ENCODE data around the gene PUSL1.

DNA sequence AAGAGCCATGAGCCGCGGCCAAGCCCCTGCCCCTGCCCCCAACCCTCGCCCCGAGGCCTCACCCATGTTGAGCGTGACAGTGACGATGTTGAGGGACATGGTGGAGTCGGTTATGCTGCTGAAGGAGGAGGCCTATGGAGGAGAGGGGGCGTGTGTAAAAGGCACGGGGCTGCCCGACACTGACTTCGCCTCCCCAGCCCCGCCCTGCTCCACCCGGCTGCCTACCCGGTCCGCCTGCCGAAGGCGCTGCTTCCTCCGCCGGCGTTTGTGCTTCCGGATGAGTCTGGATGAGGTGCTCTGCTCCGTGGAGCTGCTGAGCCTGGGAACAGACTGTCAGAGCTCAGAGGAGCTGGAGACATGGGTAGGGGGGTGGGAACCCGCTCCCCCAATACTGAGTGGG, 31.8 kb downstream of the PUSL1 start:
- TF ChIP-seq, protein P1, sequence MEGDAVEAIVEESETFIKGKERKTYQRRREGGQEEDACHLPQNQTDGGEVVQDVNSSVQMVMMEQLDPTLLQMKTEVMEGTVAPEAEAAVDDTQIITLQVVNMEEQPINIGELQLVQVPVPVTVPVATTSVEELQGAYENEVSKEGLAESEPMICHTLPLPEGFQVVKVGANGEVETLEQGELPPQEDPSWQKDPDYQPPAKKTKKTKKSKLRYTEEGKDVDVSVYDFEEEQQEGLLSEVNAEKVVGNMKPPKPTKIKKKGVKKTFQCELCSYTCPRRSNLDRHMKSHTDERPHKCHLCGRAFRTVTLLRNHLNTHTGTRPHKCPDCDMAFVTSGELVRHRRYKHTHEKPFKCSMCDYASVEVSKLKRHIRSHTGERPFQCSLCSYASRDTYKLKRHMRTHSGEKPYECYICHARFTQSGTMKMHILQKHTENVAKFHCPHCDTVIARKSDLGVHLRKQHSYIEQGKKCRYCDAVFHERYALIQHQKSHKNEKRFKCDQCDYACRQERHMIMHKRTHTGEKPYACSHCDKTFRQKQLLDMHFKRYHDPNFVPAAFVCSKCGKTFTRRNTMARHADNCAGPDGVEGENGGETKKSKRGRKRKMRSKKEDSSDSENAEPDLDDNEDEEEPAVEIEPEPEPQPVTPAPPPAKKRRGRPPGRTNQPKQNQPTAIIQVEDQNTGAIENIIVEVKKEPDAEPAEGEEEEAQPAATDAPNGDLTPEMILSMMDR (conservative IDR thresholded peaks at IDR 0.05; ENCODE audit: low read depth, low read length) = no peak
- no peak for TF ChIP-seq RAD21 (IDR thresholded peaks at IDR 0.05; ENCODE audit: low read length)
- TF ChIP-seq NFE2L2 (IDR thresholded peaks at IDR 0.05; ENCODE audit: low read depth, low read length) = no peak
- no peak for TF ChIP-seq POLR2A (IDR thresholded peaks at IDR 0.05; ENCODE audit: low read depth, low read length)
- TF ChIP-seq, protein P2, sequence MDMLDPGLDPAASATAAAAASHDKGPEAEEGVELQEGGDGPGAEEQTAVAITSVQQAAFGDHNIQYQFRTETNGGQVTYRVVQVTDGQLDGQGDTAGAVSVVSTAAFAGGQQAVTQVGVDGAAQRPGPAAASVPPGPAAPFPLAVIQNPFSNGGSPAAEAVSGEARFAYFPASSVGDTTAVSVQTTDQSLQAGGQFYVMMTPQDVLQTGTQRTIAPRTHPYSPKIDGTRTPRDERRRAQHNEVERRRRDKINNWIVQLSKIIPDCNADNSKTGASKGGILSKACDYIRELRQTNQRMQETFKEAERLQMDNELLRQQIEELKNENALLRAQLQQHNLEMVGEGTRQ (IDR thresholded peaks at IDR 0.05; ENCODE audit: low read depth, low read length) = no peak
- no peak for TF ChIP-seq CEBPB (IDR thresholded peaks at IDR 0.05; ENCODE audit: low read depth, low read length)
- TF ChIP-seq FOS (IDR thresholded peaks at IDR 0.05; ENCODE audit: low read depth, low read length) = no peak
- TF ChIP-seq, protein P3, sequence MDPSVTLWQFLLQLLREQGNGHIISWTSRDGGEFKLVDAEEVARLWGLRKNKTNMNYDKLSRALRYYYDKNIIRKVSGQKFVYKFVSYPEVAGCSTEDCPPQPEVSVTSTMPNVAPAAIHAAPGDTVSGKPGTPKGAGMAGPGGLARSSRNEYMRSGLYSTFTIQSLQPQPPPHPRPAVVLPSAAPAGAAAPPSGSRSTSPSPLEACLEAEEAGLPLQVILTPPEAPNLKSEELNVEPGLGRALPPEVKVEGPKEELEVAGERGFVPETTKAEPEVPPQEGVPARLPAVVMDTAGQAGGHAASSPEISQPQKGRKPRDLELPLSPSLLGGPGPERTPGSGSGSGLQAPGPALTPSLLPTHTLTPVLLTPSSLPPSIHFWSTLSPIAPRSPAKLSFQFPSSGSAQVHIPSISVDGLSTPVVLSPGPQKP (IDR thresholded peaks at IDR 0.05; ENCODE audit: borderline replicate concordance, low read depth, low read length) = no peak
